B cell (primary cell): ENCODE data around the gene ATOSB. TPM values are rescaled to one million over a fixed set of nuclear protein-coding genes. Genes with fewer than 3 reads are reported as not detected.

ENCODE experiments used
- ATAC-seq: fragments of 200-7000 bp; cut with Tn5 transposase; one replicate; pipeline ENCODE4 v1.10.0; 2021; ENCODE audit warnings: low read depth, mild to moderate bottlenecking, moderate number of reproducible peaks, moderate library complexity
- CTCF ChIA-PET: fragments of 350-600 bp; sonication (Branson Sonifier 250); formaldehyde crosslinking; loops from one replicate; lab custom pipeline; 2021; ENCODE audit warnings: antibody characterized with exemption, inconsistent platforms; lab: Charles Lee
- POLR2A ChIA-PET: fragments of 350-600 bp; sonication (Branson Sonifier 250); formaldehyde crosslinking; loops from one replicate; lab custom pipeline; 2021; ENCODE audit warnings: antibody characterized with exemption; lab: Charles Lee
- DNase-seq: peaks from one replicate; pipeline ENCODE4 v3.0.0; 2013
- H2AFZ ChIP-seq: 2 replicates; pipeline ENCODE4 v1.6.1; 2012; ENCODE audit warnings: mild to moderate bottlenecking, low read depth, low read length; ENCODE audit not compliant: insufficient read depth, poor library complexity, severe bottlenecking
- H3K27ac ChIP-seq, 2 donors: 1 replicate in 1 of 2; 2 replicates in 1 of 2; pipeline ENCODE4 v1.5.1; 2012 to 2013; ENCODE audit warnings: low read length in 2 of 2, mild to moderate bottlenecking in 2 of 2, moderate library complexity in 1 of 2
- H3K27me3 ChIP-seq, 4 experiments: fragments of 200-600 bp in 1 of 4; sonication (generic) in 1 of 4; replicated peaks in 1 of 4; 1 replicate in 2 of 4; 2 replicates in 2 of 4; pipeline versions ENCODE4 v1.6.1 to v1.7.0; 2013 to 2016; ENCODE audit warnings: low read length in 3 of 4, mild to moderate bottlenecking in 2 of 4, mixed read lengths in 1 of 4, moderate library complexity in 1 of 4; ENCODE audit not compliant: insufficient read depth in 4 of 4, control insufficient read depth in 3 of 4; ENCODE audit errors: control extremely low read depth in 1 of 4
- H3K36me3 ChIP-seq, 2 experiments: replicated peaks in 1 of 2; 1 replicate in 1 of 2; 2 replicates in 1 of 2; pipeline versions ENCODE4 v1.6.1 to v1.7.1; 2013; ENCODE audit warnings: low read length in 1 of 2; ENCODE audit not compliant: insufficient read depth in 2 of 2, control insufficient read depth in 1 of 2; ENCODE audit errors: control extremely low read depth in 1 of 2, extremely low read depth in 1 of 2
- H3K4me1 ChIP-seq, 2 donors: fragments of 200-600 bp in 1 of 2; sonication (generic) in 1 of 2; 1 replicate in 1 of 2; 2 replicates in 1 of 2; pipeline versions ENCODE4 v1.5.1 to v1.6.1; 2013 to 2017; ENCODE audit warnings: low read length in 2 of 2; ENCODE audit not compliant: control insufficient read depth in 2 of 2, insufficient read depth in 2 of 2
- H3K4me2 ChIP-seq: replicated peaks from 2 replicates; pipeline ENCODE3; 2012; ENCODE audit warnings: mild to moderate bottlenecking, low read depth, low read length; ENCODE audit not compliant: poor library complexity, severe bottlenecking
- H3K4me3 ChIP-seq, 5 experiments: fragments of 200-600 bp in 1 of 5; sonication (generic) in 1 of 5; 1 replicate in 3 of 5; 2 replicates in 2 of 5; pipeline versions ENCODE4 v1.5.1 to v1.7.0; 2011 to 2016; ENCODE audit warnings: low read length in 4 of 5, mild to moderate bottlenecking in 4 of 5, low read depth in 2 of 5, control low read depth in 1 of 5, moderate library complexity in 1 of 5; ENCODE audit not compliant: insufficient read depth in 1 of 5; ENCODE audit errors: control extremely low read depth in 1 of 5, extremely low read depth in 1 of 5
- H3K79me2 ChIP-seq: fragments of 200-600 bp; sonication (generic); one replicate; pipeline ENCODE4 v1.6.0; 2016; ENCODE audit warnings: low read length; ENCODE audit not compliant: control insufficient read depth, insufficient read depth
- H3K9ac ChIP-seq: fragments of 200-600 bp; sonication (generic); 2 replicates; pipeline ENCODE4 v1.6.1; 2017; ENCODE audit warnings: mild to moderate bottlenecking, low read length, moderate library complexity
- H3K9me3 ChIP-seq, 3 donors: one replicate each; pipeline versions ENCODE4 v1.6.1 to v1.7.1; 2013; ENCODE audit warnings: low read length in 2 of 3; ENCODE audit not compliant: control insufficient read depth in 2 of 3, insufficient read depth in 1 of 3; ENCODE audit errors: control extremely low read depth in 1 of 3
- H4K20me1 ChIP-seq: 2 replicates; pipeline ENCODE4 v1.6.0; 2012; ENCODE audit warnings: mild to moderate bottlenecking, low read length; ENCODE audit not compliant: insufficient read depth, control insufficient read depth, poor library complexity, severe bottlenecking
- H3K27ac Mint-ChIP-seq: one replicate; pipeline ENCODE4 v1.8.0; 2021; ENCODE audit warnings: mixed read lengths
- H3K27me3 Mint-ChIP-seq: one replicate; pipeline ENCODE4 v1.8.0; 2021; ENCODE audit warnings: mixed read lengths
- H3K4me1 Mint-ChIP-seq: one replicate; pipeline ENCODE4 v1.8.0; 2021; ENCODE audit warnings: mixed read lengths
- H3K4me3 Mint-ChIP-seq: one replicate; pipeline ENCODE4 v1.8.0; 2021; ENCODE audit warnings: mixed read lengths
- H3K9me3 Mint-ChIP-seq: one replicate; pipeline ENCODE4 v1.8.0; 2022; ENCODE audit warnings: mixed read lengths; ENCODE audit not compliant: insufficient read depth
- EZH2 ChIP-seq: IDR thresholded peaks from 2 replicates; pipeline ENCODE4 v1.6.1; 2012; ENCODE audit warnings: borderline replicate concordance, low read depth, mild to moderate bottlenecking, moderate library complexity, low read length; ENCODE audit not compliant: insufficient read depth, poor library complexity, severe bottlenecking
- WGBS: methylation state at CpG from one replicate; pipeline ENCODE4 v1.1.5; 2013; ENCODE audit warnings: missing lambda C conversion rate; ENCODE audit not compliant: insufficient coverage; 5-methylcytosine and 5-hydroxymethylcytosine counted together
- intact Hi-C: fragments of 100-400 bp; cut with micrococcal nuclease; formaldehyde crosslinking; loops from one replicate; pipeline ENCODE4 v1.10.0; 2022
- polyA plus RNA-seq: library from polyadenylated mRNA; depleted of rRNA; stranded (reverse); fragments of >200 nt; gene quantifications from 2 replicates; pipeline ENCODE4 v1.2.3, GENCODE V29; 2012
- total RNA-seq, 2 donors: library from RNA; stranded (reverse); fragments of 120-200 nt in 1 of 2; gene quantifications; 1 replicate in 1 of 2; 2 replicates in 1 of 2; pipeline versions ENCODE4 v1.2.3 to v1.2.4, GENCODE V29; 2013 to 2022
- TF ChIP-seq, protein P1 (sequence below): fragments of 200-600 bp; IDR thresholded peaks from one replicate; pipeline ENCODE4 v1.8.0; 2022; ENCODE audit warnings: antibody characterized with exemption, mild to moderate bottlenecking

The ATOSB gene
- total and polyA plus RNA-seq, 2 donors (not counting 1 experiment from before 2014, with no cell fraction given), result 6.5 to 9.4 TPM

GRCh38 chr9:35114113-35114839 is 1.4 kb downstream of the ATOSB start:
- no peaks in the 10 kb centered on the region for H3K9me3 ChIP-seq
- Mint-ChIP-seq H3K4me3 (peak overlapping the region; percentile 98), H3K27ac (peak overlapping the region; percentile 88), H3K9me3 (no peaks in the 10 kb centered on the region), H3K27me3 (no peaks in the 10 kb centered on the region), H3K4me1 (peaks cover 64% of the 10 kb centered on the region)
- peak overlapping the region; percentile 98 for H2AFZ ChIP-seq
- peak overlapping the region; percentile 57 to 93 for H3K27ac ChIP-seq
- H4K20me1 ChIP-seq, result no peaks in the 10 kb centered on the region
- H3K9ac ChIP-seq, result peak overlapping the region; percentile 88
- peak; percentile 67 for DNase-seq
- no peak for ATAC-seq
- no peaks in the 10 kb centered on the region for H3K36me3 ChIP-seq
- no peaks in the 10 kb centered on the region for H3K27me3 ChIP-seq
- TF ChIP-seq, protein P1, sequence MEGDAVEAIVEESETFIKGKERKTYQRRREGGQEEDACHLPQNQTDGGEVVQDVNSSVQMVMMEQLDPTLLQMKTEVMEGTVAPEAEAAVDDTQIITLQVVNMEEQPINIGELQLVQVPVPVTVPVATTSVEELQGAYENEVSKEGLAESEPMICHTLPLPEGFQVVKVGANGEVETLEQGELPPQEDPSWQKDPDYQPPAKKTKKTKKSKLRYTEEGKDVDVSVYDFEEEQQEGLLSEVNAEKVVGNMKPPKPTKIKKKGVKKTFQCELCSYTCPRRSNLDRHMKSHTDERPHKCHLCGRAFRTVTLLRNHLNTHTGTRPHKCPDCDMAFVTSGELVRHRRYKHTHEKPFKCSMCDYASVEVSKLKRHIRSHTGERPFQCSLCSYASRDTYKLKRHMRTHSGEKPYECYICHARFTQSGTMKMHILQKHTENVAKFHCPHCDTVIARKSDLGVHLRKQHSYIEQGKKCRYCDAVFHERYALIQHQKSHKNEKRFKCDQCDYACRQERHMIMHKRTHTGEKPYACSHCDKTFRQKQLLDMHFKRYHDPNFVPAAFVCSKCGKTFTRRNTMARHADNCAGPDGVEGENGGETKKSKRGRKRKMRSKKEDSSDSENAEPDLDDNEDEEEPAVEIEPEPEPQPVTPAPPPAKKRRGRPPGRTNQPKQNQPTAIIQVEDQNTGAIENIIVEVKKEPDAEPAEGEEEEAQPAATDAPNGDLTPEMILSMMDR, result no peak
- TF ChIP-seq EZH2, result no peak
- WGBS, result 13% methylated on average over 2 of the region's 5 CpGs
- peaks cover 4% of the 10 kb centered on the region for H3K79me2 ChIP-seq
- peak overlapping the region; percentile 99 for H3K4me2 ChIP-seq
- POLR2A ChIA-PET, result interaction anchor here (0.6 to 1.7 kb wide), 5 partner anchors 11 to 536 kb away, joined by 3 to 15 read pairs (median 9); partner anchors contain the start of genes SIT1, STOML2 and VCP
- intact Hi-C loops, result loop anchor here (5.0 to 10.0 kb wide), 2 partner anchors 657 to 921 kb away; partner anchors contain the start of genes DNAI1, FAM219A and RECK
- CTCF ChIA-PET, result interaction anchor here (0.6 to 2.0 kb wide), 9 partner anchors 10 to 1912 kb away, joined by 3 to 13 read pairs (median 3); partner anchors contain the start of gene STOML2
- H3K4me3 ChIP-seq, result peak overlapping the region in 4 of 5 experiments; percentile 3 to 86 (median 71)
- peaks cover 38 to 54% of the 10 kb centered on the region in 2 donors for H3K4me1 ChIP-seq
